ENCODE measurements around the gene MGLL. TPM values are rescaled to one million over a fixed set of nuclear protein-coding genes. Genes with fewer than 3 reads are reported as not detected.

The MGLL gene
- total and polyA plus RNA-seq, 9 of the 15 experiments (the other 6 are each of a cell fraction or from before 2014, with no cell fraction given), result 0.12 to 0.32 (median 0.18) TPM; not detected in 6

GRCh38 chr3:127764301-127764700 is 58.0 kb downstream of the MGLL start:
- H3K9ac ChIP-seq (ENCODE audit: insufficient read depth in 1 of 2, low read depth in 2 of 2, low read length in 2 of 2), result no peak overlapping the region
- no peak overlapping the region for H3K27ac ChIP-seq (ENCODE audit: extremely low read depth, low read depth, low read length)
- no peaks in the 10 kb centered on the region for H3K36me3 ChIP-seq (ENCODE audit: control insufficient read depth, insufficient read depth, low read length)
- H2AFZ ChIP-seq (ENCODE audit: low read depth, low read length), result no peak overlapping the region
- in situ Hi-C loops (cut with MboI), result no loop called here
- peaks cover 12 to 60% of the 10 kb centered on the region in 2 experiments; a peak in 4 of 5 replicates for H3K27me3 ChIP-seq (ENCODE audit: control insufficient read depth in 2 of 2, insufficient read depth in 2 of 2, low read length in 2 of 2)
- WGBS (ENCODE audit: insufficient coverage, low coverage, missing lambda C conversion rate), result 0% methylated on average over 8 of the region's 8 CpGs
- BruUV-seq (replicated peaks), result no TSS peak
- ChIA-PET CTCF (ENCODE audit: low intra/inter-chr PET ratio) (no interaction called here), POLR2A (no interaction called here)
- ATAC-seq (no peak), FAIRE-seq (no peak), DNase-seq (ENCODE audit: extremely low read depth in 1 of 4, low spot score in 3 of 4) (no peak)
- no peak overlapping the region for H3K4me2 ChIP-seq (ENCODE audit: insufficient read depth, low read length)
- peaks cover 0 to 3% of the 10 kb centered on the region in 2 experiments; a peak in 2 of 5 replicates for H3K4me1 ChIP-seq (replicated peaks in 1 of 2; ENCODE audit: control insufficient read depth in 2 of 2, insufficient read depth in 2 of 2, low read length in 2 of 2)
- no peak overlapping the region for H3K4me3 ChIP-seq
- H3K79me2 ChIP-seq (ENCODE audit: control insufficient read depth, insufficient read depth, low read length), result no peaks in the 10 kb centered on the region
- TF ChIP-seq ZKSCAN8 (CRISPR knock-in tag; IDR thresholded peaks at IDR 0.05) (no peak), RNF2 (IDR thresholded peaks at IDR 0.05) (no peak), DPF2 (IDR thresholded peaks at IDR 0.05) (no peak), HSF4 (CRISPR knock-in tag; IDR thresholded peaks at IDR 0.05; ENCODE audit: borderline replicate concordance) (no peak), ELF4 (CRISPR knock-in tag; IDR thresholded peaks at IDR 0.05) (no peak), RBM25 (IDR thresholded peaks at IDR 0.05; ENCODE audit: low read depth, low read length, severe bottlenecking) (no peak)
- H3K9me3 ChIP-seq (replicated peaks; ENCODE audit: control insufficient read depth, insufficient read depth, low read depth, low read length), result no peaks in the 10 kb centered on the region
- 0 out of 2 replicates have a peak, but pooled peaks cover 4% of the 10 kb centered on the region for H4K20me1 ChIP-seq (replicated peaks; ENCODE audit: control insufficient read depth, insufficient read depth, low read length)
- intact Hi-C loops (cut with micrococcal nuclease), result no loop called here
- H3K9me1 ChIP-seq (ENCODE audit: control insufficient read depth, insufficient read depth, low read length), result no peaks in the 10 kb centered on the region

DNA sequence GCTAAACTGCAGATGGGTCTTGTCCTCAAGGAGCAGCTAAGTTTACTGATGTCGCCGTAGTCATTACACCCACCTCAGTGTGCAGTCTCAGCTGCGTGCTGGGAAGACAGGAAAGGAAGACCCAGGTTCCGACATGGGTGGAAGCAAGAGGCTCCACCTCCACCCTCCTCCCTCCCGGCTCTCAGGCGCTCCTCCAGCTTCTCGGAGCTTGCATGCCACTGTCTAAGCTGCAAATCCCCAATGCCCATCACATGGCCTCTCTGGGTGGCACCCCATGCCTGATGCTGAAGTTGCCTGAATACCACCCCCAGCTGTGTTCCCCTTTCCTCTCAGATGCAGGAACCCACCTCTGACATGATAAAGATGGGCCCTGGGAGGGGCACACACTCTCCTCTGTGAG is 58.5 kb downstream of the MGLL start:
- H2AFZ ChIP-seq (ENCODE audit: low read depth, low read length), result no peak overlapping the region
- no peak overlapping the region for H3K27ac ChIP-seq (ENCODE audit: extremely low read depth, low read depth, low read length)
- H3K4me1 ChIP-seq (replicated peaks in 1 of 2; ENCODE audit: control insufficient read depth in 2 of 2, insufficient read depth in 2 of 2, low read length in 2 of 2), result peaks cover 0 to 3% of the 10 kb centered on the region in 2 experiments; a peak in 2 of 5 replicates
- DNase-seq (ENCODE audit: extremely low read depth in 1 of 4, low spot score in 3 of 4) (no peak), ATAC-seq (no peak), FAIRE-seq (no peak)
- H3K9me3 ChIP-seq (replicated peaks; ENCODE audit: control insufficient read depth, insufficient read depth, low read depth, low read length), result no peaks in the 10 kb centered on the region
- WGBS (ENCODE audit: insufficient coverage, low coverage, missing lambda C conversion rate), result 0% methylated on average over 2 of the region's 7 CpGs
- no TSS peak for BruUV-seq (replicated peaks)
- no peaks in the 10 kb centered on the region for H3K36me3 ChIP-seq (ENCODE audit: control insufficient read depth, insufficient read depth, low read length)
- no peaks in the 10 kb centered on the region for H3K9me1 ChIP-seq (ENCODE audit: control insufficient read depth, insufficient read depth, low read length)
- ChIA-PET CTCF (ENCODE audit: low intra/inter-chr PET ratio) (no interaction called here), POLR2A (no interaction called here)
- in situ Hi-C loops (cut with MboI), result no loop called here
- peaks cover 12 to 63% of the 10 kb centered on the region in 2 experiments; a peak in 4 of 5 replicates for H3K27me3 ChIP-seq (ENCODE audit: control insufficient read depth in 2 of 2, insufficient read depth in 2 of 2, low read length in 2 of 2)
- no peaks in the 10 kb centered on the region for H3K79me2 ChIP-seq (ENCODE audit: control insufficient read depth, insufficient read depth, low read length)
- no peak overlapping the region for H3K9ac ChIP-seq (ENCODE audit: insufficient read depth in 1 of 2, low read depth in 2 of 2, low read length in 2 of 2)
- H4K20me1 ChIP-seq (replicated peaks; ENCODE audit: control insufficient read depth, insufficient read depth, low read length), result 0 out of 2 replicates have a peak, but pooled peaks cover 4% of the 10 kb centered on the region
- H3K4me3 ChIP-seq, result no peak overlapping the region
- intact Hi-C loops (cut with micrococcal nuclease), result no loop called here
- H3K4me2 ChIP-seq (ENCODE audit: insufficient read depth, low read length), result no peak overlapping the region
